GM19035 (cell line): ENCODE data around the gene ZXDA.

Source experiments
- ATAC-seq: cut with Tn5 transposase; IDR thresholded peaks from one replicate; pipeline ENCODE4 v1.9.1; 2021; ENCODE audit not compliant: unreplicated experiment

Gene ZXDA

GRCh38 chrX:57899064-57899463 is 11.2 kb downstream of the ZXDA start:
- no peak for ATAC-seq

- no peak for ATAC-seq
Measured at GRCh38 chrX:57871463-57871862, 38.8 kb downstream of the ZXDA start.
